B cell (primary cell): Measurements from ENCODE around the gene GTPBP6. TPM values are rescaled to one million over a fixed set of nuclear protein-coding genes. Genes with fewer than 3 reads are reported as not detected.

ENCODE experiments used
- ATAC-seq: fragments of 200-7000 bp; cut with Tn5 transposase; one replicate; pipeline ENCODE4 v1.10.0; 2021; ENCODE audit warnings: low read depth, mild to moderate bottlenecking, moderate number of reproducible peaks, moderate library complexity
- CTCF ChIA-PET: fragments of 350-600 bp; sonication (Branson Sonifier 250); formaldehyde crosslinking; loops from one replicate; lab custom pipeline; 2021; ENCODE audit warnings: antibody characterized with exemption, inconsistent platforms; lab: Charles Lee
- POLR2A ChIA-PET: fragments of 350-600 bp; sonication (Branson Sonifier 250); formaldehyde crosslinking; loops from one replicate; lab custom pipeline; 2021; ENCODE audit warnings: antibody characterized with exemption; lab: Charles Lee
- DNase-seq: peaks from one replicate; pipeline ENCODE4 v3.0.0; 2013
- H2AFZ ChIP-seq: 2 replicates; pipeline ENCODE4 v1.6.1; 2012; ENCODE audit warnings: mild to moderate bottlenecking, low read depth, low read length; ENCODE audit not compliant: insufficient read depth, poor library complexity, severe bottlenecking
- H3K27ac ChIP-seq, 2 donors: 1 replicate in 1 of 2; 2 replicates in 1 of 2; pipeline ENCODE4 v1.5.1; 2012 to 2013; ENCODE audit warnings: low read length in 2 of 2, mild to moderate bottlenecking in 2 of 2, moderate library complexity in 1 of 2
- H3K27me3 ChIP-seq, 4 experiments: fragments of 200-600 bp in 1 of 4; sonication (generic) in 1 of 4; replicated peaks in 1 of 4; 1 replicate in 2 of 4; 2 replicates in 2 of 4; pipeline versions ENCODE4 v1.6.1 to v1.7.0; 2013 to 2016; ENCODE audit warnings: low read length in 3 of 4, mild to moderate bottlenecking in 2 of 4, mixed read lengths in 1 of 4, moderate library complexity in 1 of 4; ENCODE audit not compliant: insufficient read depth in 4 of 4, control insufficient read depth in 3 of 4; ENCODE audit errors: control extremely low read depth in 1 of 4
- H3K36me3 ChIP-seq, 2 experiments: replicated peaks in 1 of 2; 1 replicate in 1 of 2; 2 replicates in 1 of 2; pipeline versions ENCODE4 v1.6.1 to v1.7.1; 2013; ENCODE audit warnings: low read length in 1 of 2; ENCODE audit not compliant: insufficient read depth in 2 of 2, control insufficient read depth in 1 of 2; ENCODE audit errors: control extremely low read depth in 1 of 2, extremely low read depth in 1 of 2
- H3K4me1 ChIP-seq, 2 donors: fragments of 200-600 bp in 1 of 2; sonication (generic) in 1 of 2; 1 replicate in 1 of 2; 2 replicates in 1 of 2; pipeline versions ENCODE4 v1.5.1 to v1.6.1; 2013 to 2017; ENCODE audit warnings: low read length in 2 of 2; ENCODE audit not compliant: control insufficient read depth in 2 of 2, insufficient read depth in 2 of 2
- H3K4me2 ChIP-seq: replicated peaks from 2 replicates; pipeline ENCODE3; 2012; ENCODE audit warnings: mild to moderate bottlenecking, low read depth, low read length; ENCODE audit not compliant: poor library complexity, severe bottlenecking
- H3K4me3 ChIP-seq, 5 experiments: fragments of 200-600 bp in 1 of 5; sonication (generic) in 1 of 5; 1 replicate in 3 of 5; 2 replicates in 2 of 5; pipeline versions ENCODE4 v1.5.1 to v1.7.0; 2011 to 2016; ENCODE audit warnings: low read length in 4 of 5, mild to moderate bottlenecking in 4 of 5, low read depth in 2 of 5, control low read depth in 1 of 5, moderate library complexity in 1 of 5; ENCODE audit not compliant: insufficient read depth in 1 of 5; ENCODE audit errors: control extremely low read depth in 1 of 5, extremely low read depth in 1 of 5
- H3K79me2 ChIP-seq: fragments of 200-600 bp; sonication (generic); one replicate; pipeline ENCODE4 v1.6.0; 2016; ENCODE audit warnings: low read length; ENCODE audit not compliant: control insufficient read depth, insufficient read depth
- H3K9ac ChIP-seq: fragments of 200-600 bp; sonication (generic); 2 replicates; pipeline ENCODE4 v1.6.1; 2017; ENCODE audit warnings: mild to moderate bottlenecking, low read length, moderate library complexity
- H3K9me3 ChIP-seq, 3 donors: one replicate each; pipeline versions ENCODE4 v1.6.1 to v1.7.1; 2013; ENCODE audit warnings: low read length in 2 of 3; ENCODE audit not compliant: control insufficient read depth in 2 of 3, insufficient read depth in 1 of 3; ENCODE audit errors: control extremely low read depth in 1 of 3
- H4K20me1 ChIP-seq: 2 replicates; pipeline ENCODE4 v1.6.0; 2012; ENCODE audit warnings: mild to moderate bottlenecking, low read length; ENCODE audit not compliant: insufficient read depth, control insufficient read depth, poor library complexity, severe bottlenecking
- H3K27ac Mint-ChIP-seq: one replicate; pipeline ENCODE4 v1.8.0; 2021; ENCODE audit warnings: mixed read lengths
- H3K27me3 Mint-ChIP-seq: one replicate; pipeline ENCODE4 v1.8.0; 2021; ENCODE audit warnings: mixed read lengths
- H3K4me1 Mint-ChIP-seq: one replicate; pipeline ENCODE4 v1.8.0; 2021; ENCODE audit warnings: mixed read lengths
- H3K4me3 Mint-ChIP-seq: one replicate; pipeline ENCODE4 v1.8.0; 2021; ENCODE audit warnings: mixed read lengths
- H3K9me3 Mint-ChIP-seq: one replicate; pipeline ENCODE4 v1.8.0; 2022; ENCODE audit warnings: mixed read lengths; ENCODE audit not compliant: insufficient read depth
- CTCF ChIP-seq: fragments of 200-600 bp; IDR thresholded peaks from one replicate; pipeline ENCODE4 v1.8.0; 2022; ENCODE audit warnings: antibody characterized with exemption, mild to moderate bottlenecking
- EZH2 ChIP-seq: IDR thresholded peaks from 2 replicates; pipeline ENCODE4 v1.6.1; 2012; ENCODE audit warnings: borderline replicate concordance, low read depth, mild to moderate bottlenecking, moderate library complexity, low read length; ENCODE audit not compliant: insufficient read depth, poor library complexity, severe bottlenecking
- WGBS: methylation state at CpG from one replicate; pipeline ENCODE4 v1.1.5; 2013; ENCODE audit warnings: missing lambda C conversion rate; ENCODE audit not compliant: insufficient coverage; 5-methylcytosine and 5-hydroxymethylcytosine counted together
- intact Hi-C: fragments of 100-400 bp; cut with micrococcal nuclease; formaldehyde crosslinking; loops from one replicate; pipeline ENCODE4 v1.10.0; 2022
- polyA plus RNA-seq: library from polyadenylated mRNA; depleted of rRNA; stranded (reverse); fragments of >200 nt; gene quantifications from 2 replicates; pipeline ENCODE4 v1.2.3, GENCODE V29; 2012
- total RNA-seq, 2 donors: library from RNA; stranded (reverse); fragments of 120-200 nt in 1 of 2; gene quantifications; 1 replicate in 1 of 2; 2 replicates in 1 of 2; pipeline versions ENCODE4 v1.2.3 to v1.2.4, GENCODE V29; 2013 to 2022

GTPBP6 gene
- total and polyA plus RNA-seq, 2 donors (not counting 1 experiment from before 2014, with no cell fraction given), result 72.9 to 82.9 TPM

- Histone ChIP-seq H3K9ac (no peak overlapping the region), H3K27ac (no peak overlapping the region), H3K9me3 (peaks cover 0 to 15% (median 0%) of the 10 kb centered on the region in 3 donors), H3K4me1 (peaks cover 13 to 29% of the 10 kb centered on the region in 2 donors), H3K4me3 (no peak overlapping the region), H3K79me2 (peaks cover 18% of the 10 kb centered on the region), H4K20me1 (peaks cover 14% of the 10 kb centered on the region), H3K36me3 (peaks cover 4 to 34% of the 10 kb centered on the region in 2 experiments), H2AFZ (no peak overlapping the region), H3K4me2 (peak overlapping the region; percentile 19), H3K27me3 (peaks cover 0 to 8% (median 0%) of the 10 kb centered on the region in 4 experiments)
- ChIA-PET CTCF (no interaction called here), POLR2A (no interaction called here)
- 97% methylated on average over 50 of the region's 50 CpGs for WGBS
- Mint-ChIP-seq H3K27me3 (peaks cover 3% of the 10 kb centered on the region), H3K27ac (peak overlapping the region; percentile 80), H3K4me1 (peaks cover 23% of the 10 kb centered on the region), H3K9me3 (no peaks in the 10 kb centered on the region), H3K4me3 (peak overlapping the region; percentile 57)
- DNase-seq, result no peak
- TF ChIP-seq EZH2 (no peak), CTCF (no peak)
- no peak for ATAC-seq
- intact Hi-C loops, result loop anchor here (5.0 kb wide), 1 partner anchor 1276 kb away; the partner anchor contains the start of gene AKAP17A
Measured at GRCh38 chrX:316351-317325, 2.0 kb downstream of the GTPBP6 start.
